HepG2 (cell line): ENCODE measurements around the gene PXDC1. TPM values are rescaled to one million over a fixed set of nuclear protein-coding genes. Genes with fewer than 3 reads are reported as not detected.
A peak's percentile ranks its signal among the peaks of the same experiment; 100 is the strongest.

ENCODE experiments used
- ATF4 ChIP-seq, 2 experiments: fragments of 450-650 bp in 1 of 2; sonication (generic) in 1 of 2; formaldehyde crosslinking; IDR thresholded peaks; 2 replicates each; pipeline versions ENCODE4 v1.5.0 to v1.8.0; 2020 to 2022; ENCODE audit warnings: mild to moderate bottlenecking in 1 of 2, missing genetic modification reagents in 1 of 2
- BHLHE40 ChIP-seq: IDR thresholded peaks from 2 replicates; pipeline ENCODE4 v1.6.1; 2011; ENCODE audit warnings: low read length, improper control_type of control experiment
- CERS6 ChIP-seq: sonication (generic); formaldehyde crosslinking; IDR thresholded peaks from 2 replicates; pipeline ENCODE4 v1.5.0; 2020; ENCODE audit warnings: missing genetic modification reagents
- CSRNP2 ChIP-seq: sonication (generic); formaldehyde crosslinking; conservative IDR thresholded peaks from 2 replicates; pipeline ENCODE4 v1.8.0; 2022; ENCODE audit warnings: low read depth, missing genetic modification reagents
- ELF3 ChIP-seq: IDR thresholded peaks from 2 replicates; pipeline ENCODE4 v1.6.1; 2016; ENCODE audit warnings: missing genetic modification reagents, missing compliant biosample characterization
- HINFP ChIP-seq: sonication (generic); formaldehyde crosslinking; IDR thresholded peaks from 2 replicates; pipeline ENCODE4 v1.4.0; 2020; ENCODE audit warnings: low read depth, mild to moderate bottlenecking, missing genetic modification reagents
- HNF1B ChIP-seq: sonication (generic); formaldehyde crosslinking; IDR thresholded peaks from 2 replicates; pipeline ENCODE4 v1.5.1; 2020; ENCODE audit warnings: mild to moderate bottlenecking, moderate library complexity, missing genetic modification reagents
- IKZF4 ChIP-seq: sonication (generic); formaldehyde crosslinking; IDR thresholded peaks from 2 replicates; pipeline ENCODE4 v1.5.1; 2020; ENCODE audit warnings: borderline replicate concordance, mild to moderate bottlenecking, low read depth, missing genetic modification reagents; ENCODE audit errors: not compliant biosample characterization
- KLF6 ChIP-seq: IDR thresholded peaks from 2 replicates; pipeline ENCODE4 v1.8.0; 2016; ENCODE audit warnings: missing biosample characterization, missing genetic modification reagents
- MTF2 ChIP-seq: sonication (generic); formaldehyde crosslinking; IDR thresholded peaks from 2 replicates; pipeline ENCODE4 v1.5.0; 2020; ENCODE audit warnings: missing genetic modification reagents, borderline replicate concordance
- SIX1 ChIP-seq: sonication (generic); formaldehyde crosslinking; IDR thresholded peaks from 2 replicates; pipeline ENCODE4 v1.4.0; 2020; ENCODE audit warnings: missing genetic modification reagents, borderline replicate concordance
- SNAPC2 ChIP-seq: sonication (generic); formaldehyde crosslinking; IDR thresholded peaks from 2 replicates; pipeline ENCODE4 v1.8.1; 2022; ENCODE audit warnings: mild to moderate bottlenecking, missing genetic modification reagents
- ZNF33A ChIP-seq: sonication (generic); formaldehyde crosslinking; IDR thresholded peaks from 2 replicates; pipeline ENCODE4 v1.5.1; 2020; ENCODE audit warnings: missing genetic modification reagents, mild to moderate bottlenecking, moderate library complexity, borderline replicate concordance
- ZNF547 ChIP-seq: sonication (generic); formaldehyde crosslinking; IDR thresholded peaks from 2 replicates; pipeline ENCODE4 v1.5.1; 2020; ENCODE audit warnings: mild to moderate bottlenecking, missing genetic modification reagents
- ZNF761 ChIP-seq: sonication (generic); formaldehyde crosslinking; conservative IDR thresholded peaks from 2 replicates; pipeline ENCODE4 v1.4.0; 2020; ENCODE audit warnings: mild to moderate bottlenecking, missing genetic modification reagents
- ZNF772 ChIP-seq: sonication (generic); formaldehyde crosslinking; IDR thresholded peaks from 2 replicates; pipeline ENCODE4 v1.5.0; 2020; ENCODE audit warnings: mild to moderate bottlenecking, missing genetic modification reagents
- polyA plus RNA-seq, 8 experiments: library from polyadenylated mRNA; depleted of rRNA in 3 of 8; stranded (reverse) in 7 of 8; unstranded in 1 of 8; fragments of >200 nt; fragmentation: Illumina TruSeq in 4 of 8; extraction: Trizol in 4 of 8; gene quantifications; 2 replicates each; pipeline versions ENCODE4 v1.2.1 to v1.2.3, GENCODE V29; 2011 to 2016; ENCODE audit warnings: low read depth in 4 of 8, missing spikeins in 1 of 8, mixed read lengths in 1 of 8; ENCODE audit not compliant: insufficient read depth in 1 of 8
- total RNA-seq, 5 experiments: library from RNA; depleted of rRNA; stranded (reverse); fragments of >200 nt; fragmentation: Illumina TruSeq; extraction: Trizol; gene quantifications; 2 replicates each; pipeline ENCODE4 v1.2.3, GENCODE V29; 2016; ENCODE audit warnings: low read depth in 1 of 5

PXDC1 gene
- total and polyA plus RNA-seq, 2 of the 13 experiments (the other 11 are each of a cell fraction or from before 2014, with no cell fraction given): 32.4 to 34.7 TPM

- TF ChIP-seq BHLHE40 (peak; percentile 61; the same call in 1 of the 2 replicates), SIX1 (CRISPR knock-in tag) (0 out of 2 replicates have a peak, but pooled peaks have one; percentile 21), ZNF772 (CRISPR knock-in tag) (no peak; the same call in 1 of the 2 replicates), ZNF547 (peak; percentile 85), ZNF761 (CRISPR knock-in tag) (no peak), IKZF4 (CRISPR knock-in tag) (no peak), MTF2 (CRISPR knock-in tag) (no peak), HINFP (CRISPR knock-in tag) (no peak; the same call in 1 of the 2 replicates), KLF6 (CRISPR knock-in tag) (peak; percentile 47; the same call in 1 of the 2 replicates), ELF3 (CRISPR knock-in tag) (peak; percentile 71), CERS6 (CRISPR knock-in tag) (no peak), CSRNP2 (CRISPR knock-in tag) (no peak; the same call in 1 of the 2 replicates), SNAPC2 (CRISPR knock-in tag) (peak; percentile 86; the same call in 1 of the 2 replicates), HNF1B (CRISPR knock-in tag) (peak; percentile 65; the same call in 1 of the 2 replicates), ATF4 (CRISPR knock-in tag; IDR thresholded peaks at IDR 0.05) (peak in 1 of 2 experiments; percentile 70; a peak in 1 of 4 replicates), ZNF33A (CRISPR knock-in tag) (no peak)
Measured at GRCh38 chr6:3750317-3751076, 1.0 kb downstream of the PXDC1 start (continued).
